K562 (cell line): ENCODE results near the gene MARS1. TPM values are rescaled to one million over a fixed set of nuclear protein-coding genes. Genes with fewer than 3 reads are reported as not detected.

Experiments used
- ARNT ChIP-seq, 2 experiments: fragments of 450-650 bp; IDR thresholded peaks; 2 replicates each; pipeline ENCODE4 v1.6.1; 2016; ENCODE audit warnings: mild to moderate bottlenecking in 1 of 2
- CREM ChIP-seq: IDR thresholded peaks from 2 replicates; pipeline ENCODE4 v1.6.1; 2014; ENCODE audit warnings: antibody characterized with exemption, low read depth
- ETV5 ChIP-seq: sonication (generic); formaldehyde crosslinking; IDR thresholded peaks from 2 replicates; pipeline ENCODE4 v1.4.0; 2020; ENCODE audit warnings: low read depth, mild to moderate bottlenecking, missing genetic modification reagents
- FUS ChIP-seq: fragments of 200-400 bp; formaldehyde crosslinking; optimal IDR thresholded peaks from 2 replicates; pipeline ENCODE3; 2017; ENCODE audit warnings: low read depth, low read length
- HNRNPLL ChIP-seq: fragments of 200-400 bp; formaldehyde crosslinking; IDR thresholded peaks from 2 replicates; pipeline ENCODE4 v1.6.1; 2017; ENCODE audit warnings: low read length, low read depth, mild to moderate bottlenecking; ENCODE audit not compliant: poor library complexity, severe bottlenecking
- HSF4 ChIP-seq: fragments of 250-450 bp; sonication (Bioruptor Pico); IDR thresholded peaks from 2 replicates; pipeline ENCODE4 v2.1.2; 2022; ENCODE audit warnings: mild to moderate bottlenecking, moderate library complexity, borderline replicate concordance
- IFI16 ChIP-seq: fragments of 250-450 bp; sonication (Bioruptor Pico); IDR thresholded peaks from 2 replicates; pipeline ENCODE4 v2.1.2; 2022; ENCODE audit warnings: mild to moderate bottlenecking, inconsistent platforms
- JUNB ChIP-seq: fragments of 450-650 bp; formaldehyde crosslinking; conservative IDR thresholded peaks from 2 replicates; pipeline ENCODE4 v1.4.0; 2020; ENCODE audit warnings: mild to moderate bottlenecking
- MBD1 ChIP-seq: fragments of 250-450 bp; sonication (Bioruptor Pico); IDR thresholded peaks from 2 replicates; pipeline ENCODE4 v1.8.0; 2022; ENCODE audit warnings: inconsistent platforms
- PKNOX1 ChIP-seq: fragments of 450-650 bp; IDR thresholded peaks from 2 replicates; pipeline ENCODE4 v1.6.1; 2016
- PYGO2 ChIP-seq: fragments of 450-650 bp; IDR thresholded peaks from 2 replicates; pipeline ENCODE4 v1.6.1; 2016; ENCODE audit warnings: mild to moderate bottlenecking, missing genetic modification characterization, moderate library complexity, missing compliant biosample characterization
- SIN3A ChIP-seq, 2 experiments: fragments of 150-350 bp in 1 of 2; IDR thresholded peaks; 2 replicates each; pipeline ENCODE4 v1.6.1; 2011 to 2016; ENCODE audit warnings: borderline replicate concordance in 2 of 2, low read depth in 2 of 2, low read length in 2 of 2, mild to moderate bottlenecking in 2 of 2, moderate library complexity in 2 of 2; ENCODE audit not compliant: control insufficient read depth in 1 of 2
- SREBF2 ChIP-seq: sonication (generic); formaldehyde crosslinking; IDR thresholded peaks from 2 replicates; pipeline ENCODE4 v1.4.0; 2020; ENCODE audit warnings: mild to moderate bottlenecking, missing genetic modification reagents
- TFAM ChIP-seq: fragments of 250-450 bp; sonication (Bioruptor Pico); conservative IDR thresholded peaks from 2 replicates; pipeline ENCODE4 v1.5.0; 2021; ENCODE audit warnings: mild to moderate bottlenecking, moderate library complexity
- TGIF2 ChIP-seq: sonication (generic); formaldehyde crosslinking; IDR thresholded peaks from 2 replicates; pipeline ENCODE4 v1.8.1; 2022; ENCODE audit warnings: mild to moderate bottlenecking, missing genetic modification reagents, moderate library complexity
- U2AF2 ChIP-seq: fragments of 200-400 bp; formaldehyde crosslinking; optimal IDR thresholded peaks from 2 replicates; pipeline ENCODE3; 2017; ENCODE audit warnings: low read depth, mild to moderate bottlenecking, low read length
- ZNF24 ChIP-seq: fragments of 450-650 bp; IDR thresholded peaks from 2 replicates; pipeline ENCODE4 v1.6.1; 2016
- ZNF282 ChIP-seq: sonication (generic); formaldehyde crosslinking; IDR thresholded peaks from 2 replicates; pipeline ENCODE4 v1.8.1; 2023; ENCODE audit warnings: missing genetic modification reagents
- ZNF354B ChIP-seq: fragments of 250-450 bp; sonication (Bioruptor Pico); IDR thresholded peaks from 2 replicates; pipeline ENCODE4 v1.4.0; 2020
- ZNF395 ChIP-seq: fragments of 200-800 bp; sonication (Bioruptor generic); IDR thresholded peaks from 2 replicates; pipeline ENCODE4 v1.6.1; 2017; ENCODE audit warnings: missing genetic modification characterization, missing compliant biosample characterization
- ZNF408 ChIP-seq: fragments of 250-450 bp; sonication (Bioruptor Pico); IDR thresholded peaks from 2 replicates; pipeline ENCODE4 v1.4.0; 2020; ENCODE audit warnings: low read depth, mild to moderate bottlenecking, moderate library complexity
- ZNF431 ChIP-seq: sonication (generic); formaldehyde crosslinking; IDR thresholded peaks from 2 replicates; pipeline ENCODE4 v1.8.0; 2022; ENCODE audit warnings: mild to moderate bottlenecking, missing genetic modification reagents
- ZNF655 ChIP-seq: fragments of 250-450 bp; sonication (Bioruptor Pico); IDR thresholded peaks from 2 replicates; pipeline ENCODE4 v1.5.0; 2021
- ZNF717 ChIP-seq: fragments of 250-450 bp; sonication (Bioruptor Pico); IDR thresholded peaks from 2 replicates; pipeline ENCODE4 v1.5.0; 2021
- polyA plus RNA-seq, 8 experiments: library from polyadenylated mRNA; depleted of rRNA in 4 of 8; stranded (reverse) in 5 of 8; unstranded in 3 of 8; fragments of >200 nt; fragmentation: Nextera tagmentation in 2 of 8; fragmentation: Illumina TruSeq in 1 of 8; extraction: Ambion mirVana in 2 of 8; extraction: Trizol in 1 of 8; gene quantifications; 2 replicates each; pipeline versions ENCODE4 v1.2.1 to v1.2.3, GENCODE V29; 2011 to 2014; ENCODE audit warnings: inconsistent platforms in 1 of 8, missing spikeins in 1 of 8
- total RNA-seq, 7 experiments: library from RNA; depleted of rRNA in 6 of 7; stranded (reverse); fragments of >200 nt in 6 of 7; fragmentation: Illumina TruSeq in 2 of 7; extraction: Trizol in 2 of 7; gene quantifications; 2 replicates each; pipeline versions ENCODE4 v1.2.1 to v1.2.3, GENCODE V29; 2011 to 2021; ENCODE audit warnings: low replicate concordance in 1 of 7

The MARS1 gene
- total and polyA plus RNA-seq, 9 of the 15 experiments (the other 6 are each of a cell fraction or from before 2014, with no cell fraction given): 117 to 382 (median 220) TPM

GRCh38 chr12:57520053-57520818 lies 32.4 kb downstream of the MARS1 start, which contains the start of gene DDIT3 (continued):
- TF ChIP-seq U2AF2 (no peak), ZNF24 (no peak), ZNF431 (CRISPR knock-in tag) (no peak), FUS (no peak), TGIF2 (CRISPR knock-in tag) (peak; percentile 75; the same call in 1 of the 2 replicates), SIN3A (IDR thresholded peaks at IDR 0.05; ENCODE audit: borderline replicate concordance in 2 of 2, control insufficient read depth in 1 of 2, low read depth in 2 of 2, low read length in 2 of 2) (peak; percentile 76 to 93; a peak in 2 of 4 replicates), ZNF717 (CRISPR knock-in tag) (peak; percentile 84; the same call in 1 of the 2 replicates), HSF4 (CRISPR knock-in tag) (no peak), TFAM (no peak), MBD1 (CRISPR knock-in tag) (no peak), JUNB (no peak), ZNF282 (no peak), PKNOX1 (peak; percentile 94), IFI16 (CRISPR knock-in tag) (no peak), HNRNPLL (peak; percentile 53), ETV5 (CRISPR knock-in tag) (no peak), PYGO2 (tag) (peak; percentile 16; the same call in 1 of the 2 replicates), CREM (peak; percentile 88), ARNT (IDR thresholded peaks at IDR 0.05) (peak in 1 of 2 experiments; percentile 64; a peak in 2 of 4 replicates), ZNF354B (CRISPR knock-in tag) (no peak), ZNF408 (CRISPR knock-in tag) (no peak), SREBF2 (no peak), ZNF655 (CRISPR knock-in tag) (no peak), ZNF395 (CRISPR knock-in tag) (no peak)
